Superior temporal gyrus (tissue), 1 donor: ENCODE measurements around the gene IRAK4.

Source experiments
- DNase-seq: peaks from one replicate; pipeline ENCODE4 v3.0.0-alpha.2; 2016; ENCODE audit errors: extremely low spot score

IRAK4 gene

GRCh38 chr12:43766291-43766690, 7.5 kb downstream of the IRAK4 start:
- DNase-seq = no peak

- peak; percentile 52 for DNase-seq
These were observed 17.7 kb downstream of the IRAK4 start for GRCh38 chr12:43776498-43776897.

- no peak for DNase-seq
These were observed 28.3 kb downstream of the IRAK4 start for GRCh38 chr12:43786899-43787693.

DNA sequence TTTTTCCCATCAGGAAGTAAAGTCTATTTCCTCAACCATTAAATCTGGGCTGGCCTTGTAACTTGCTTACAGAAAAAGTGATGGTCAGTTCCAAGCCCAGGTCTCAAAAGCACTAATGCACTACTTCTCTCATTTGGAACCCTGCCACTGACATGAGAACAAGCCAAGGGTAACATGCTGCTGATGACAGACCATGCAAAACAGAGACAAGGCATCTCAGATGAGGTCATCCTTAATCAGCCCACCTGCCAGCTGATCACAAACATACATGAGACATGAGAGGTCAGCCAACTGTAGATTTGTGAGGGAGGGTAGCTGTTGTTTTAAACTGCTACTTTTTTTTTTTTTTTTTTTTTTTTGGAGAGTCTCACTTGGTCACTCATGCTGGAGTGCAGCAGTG, 31.2 kb downstream of the IRAK4 start:
- DNase-seq = no peak

DNA sequence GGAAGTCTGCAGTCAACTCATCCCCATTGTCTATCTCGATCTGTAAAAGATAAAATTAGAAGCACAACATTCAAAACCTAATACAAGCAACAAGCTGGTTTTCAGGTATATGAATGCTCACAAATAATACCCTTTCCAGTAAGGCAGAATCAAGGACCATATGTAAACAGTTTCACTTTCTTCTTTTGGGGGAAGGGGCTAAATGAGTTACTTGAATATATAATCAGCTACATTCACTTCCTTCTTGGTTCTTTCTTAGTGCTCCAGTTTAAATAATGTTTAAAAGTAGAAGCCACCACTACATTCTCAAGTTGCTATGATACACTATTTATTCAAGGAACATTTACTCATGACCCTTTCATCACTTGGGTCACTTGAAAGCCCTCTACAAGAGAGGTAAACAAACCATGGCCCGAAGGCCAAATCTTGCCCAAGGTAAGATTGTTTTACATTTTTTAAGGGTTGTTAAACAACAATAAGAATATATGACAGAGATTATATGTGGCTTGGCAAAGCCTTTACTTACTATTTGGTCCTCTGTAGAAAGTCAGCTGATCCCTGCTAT, 37.0 kb downstream of the IRAK4 start:
- no peak for DNase-seq

- DNase-seq = no peak
These were observed 38.9 kb downstream of the IRAK4 start for GRCh38 chr12:43797561-43798217.

DNA sequence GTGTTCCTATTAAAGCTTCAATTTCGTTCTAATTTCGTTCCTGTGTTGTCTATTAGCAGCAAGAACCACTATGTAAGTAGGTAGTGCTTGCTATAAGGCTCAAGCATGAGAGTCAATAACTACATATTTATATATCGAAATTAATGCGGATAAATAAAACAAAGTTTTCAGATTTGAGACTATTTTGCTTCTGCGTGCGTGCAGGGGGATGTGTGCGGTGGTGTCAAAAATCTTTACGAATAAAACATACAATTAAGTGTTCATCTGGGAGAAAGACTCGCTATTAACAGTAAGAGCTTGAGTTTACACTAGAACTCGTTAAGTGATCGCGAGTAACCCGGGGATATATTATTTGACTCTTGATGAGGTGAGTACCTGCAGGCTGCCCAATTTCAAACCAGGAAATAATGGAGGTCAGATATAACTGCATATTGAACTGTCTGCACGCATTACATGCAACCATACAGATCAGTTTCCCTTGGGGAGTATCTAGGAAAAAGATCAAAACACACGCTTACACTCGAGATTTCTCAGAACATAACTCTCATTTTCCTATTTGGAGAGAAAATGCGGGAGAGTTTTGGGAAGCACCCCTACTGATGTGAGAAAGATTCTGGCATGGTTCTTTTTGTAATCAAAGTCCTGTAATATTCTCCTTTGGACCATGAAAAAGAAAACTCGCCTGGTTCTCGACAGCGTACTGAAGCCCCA, 46.6 kb downstream of the IRAK4 start:
- DNase-seq = no peak

DNA sequence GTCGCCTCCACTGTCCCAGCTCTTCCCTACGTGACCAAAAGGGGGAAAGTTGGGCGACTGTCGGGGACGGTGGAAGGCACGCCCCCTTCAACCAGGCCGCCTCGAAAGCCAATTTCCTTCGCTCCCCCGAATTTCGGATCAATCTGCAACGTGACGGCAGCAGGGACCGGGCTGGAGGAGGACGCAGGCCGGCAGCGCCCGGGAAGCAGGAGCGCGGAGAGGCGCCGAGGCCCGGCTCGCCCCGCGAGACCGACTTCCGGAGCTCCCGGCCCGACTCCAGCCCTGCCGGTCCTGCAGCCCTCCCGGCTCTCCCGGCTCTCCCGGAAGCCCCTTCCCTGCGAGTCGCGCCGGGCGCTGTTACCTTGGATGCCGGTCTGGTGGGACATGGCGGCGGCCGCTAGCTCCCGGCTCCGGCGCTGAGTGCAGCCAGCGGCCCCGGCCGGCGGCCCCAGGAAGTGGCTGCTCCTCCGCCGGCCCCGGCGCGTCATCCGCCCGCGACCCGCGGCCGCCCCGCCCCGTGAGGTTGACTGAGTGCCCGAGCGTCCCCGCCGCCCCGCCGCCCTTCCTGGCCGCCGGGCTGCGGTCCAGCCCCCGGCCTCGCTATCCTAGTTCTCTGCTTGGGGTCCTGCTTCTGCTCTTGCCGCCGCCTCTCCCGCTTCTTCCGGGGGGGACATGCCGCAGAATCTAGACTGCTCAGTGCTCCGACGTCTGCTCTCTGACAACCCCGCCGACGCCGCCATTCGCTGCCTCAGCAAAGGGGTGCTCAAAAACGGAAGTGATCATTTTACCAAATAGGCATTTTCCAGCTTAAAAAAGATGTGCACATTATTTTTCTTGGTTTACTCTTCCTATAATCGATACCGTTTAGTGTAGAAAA, 47.3 kb downstream of the IRAK4 start, which contains the start of gene TWF1:
Gene TWF1, minus strand, starts transcription at position 458 of the 877 bp plus-strand sequence. Its CDS starts 72 bp downstream, at position 386.
- DNase-seq = peak; percentile 81

- DNase-seq = peak; percentile 77
These were observed 48.0 kb downstream of the IRAK4 start for GRCh38 chr12:43806737-43807072.

DNA sequence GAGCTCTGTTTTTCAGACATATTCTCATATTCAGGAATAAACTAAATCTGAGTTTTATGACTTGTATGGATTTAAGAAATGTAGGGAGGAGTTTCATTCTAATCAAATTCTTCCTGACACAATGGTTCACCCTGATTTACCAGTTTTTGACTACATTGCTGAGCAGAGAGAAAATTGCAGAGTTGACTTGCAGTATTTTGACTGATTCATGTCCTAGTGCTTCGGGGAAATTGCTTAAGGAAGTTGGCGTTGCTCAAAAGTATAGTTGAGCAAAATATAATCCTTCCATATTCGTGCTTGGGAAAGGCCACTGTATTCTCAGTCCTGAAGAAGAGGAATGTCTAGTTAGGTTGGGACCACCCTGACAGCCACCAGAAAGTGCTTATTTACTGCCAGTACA, 48.6 kb downstream of the IRAK4 start:
- DNase-seq = peak; percentile 24

DNA sequence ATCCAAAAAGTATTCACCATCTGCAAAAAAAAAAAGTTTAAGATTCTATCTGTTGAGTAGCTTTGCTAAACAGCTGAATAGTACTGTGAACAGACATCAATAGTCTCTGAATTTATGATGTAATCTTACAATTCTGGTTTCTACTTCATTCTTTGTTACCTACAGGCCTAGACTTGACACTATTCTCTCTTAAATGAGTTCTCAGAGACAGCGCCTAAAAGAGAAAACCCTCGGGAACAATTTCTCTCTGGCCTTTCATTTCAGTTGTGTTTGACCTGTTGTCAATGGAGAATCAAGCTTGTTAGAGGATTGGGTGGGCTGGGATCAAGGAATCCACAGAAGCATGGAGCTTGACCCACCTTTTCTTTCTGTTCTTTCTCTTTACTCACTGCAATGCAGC, 53.3 kb downstream of the IRAK4 start:
- no peak for DNase-seq

GRCh38 chr12:43812926-43813325, 54.2 kb downstream of the IRAK4 start:
- DNase-seq = no peak

DNA sequence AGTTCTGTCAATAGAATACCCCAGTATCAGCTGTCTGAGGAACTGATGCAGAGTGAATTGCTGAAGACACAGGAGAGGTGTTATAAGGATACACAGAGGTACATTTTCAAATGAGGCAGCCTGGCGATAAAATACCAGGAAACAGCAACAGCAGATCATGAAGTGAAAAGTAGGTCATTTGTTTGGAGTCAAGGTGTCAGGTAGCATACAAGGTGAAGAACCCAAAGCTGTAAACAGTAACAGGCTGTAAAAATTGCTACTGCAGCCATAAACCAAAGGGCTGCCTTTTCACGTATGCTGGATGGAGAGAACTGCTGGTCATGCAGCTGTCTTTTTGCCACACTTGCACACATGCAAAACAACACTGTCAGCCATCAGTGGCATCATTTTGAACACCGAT, 56.7 kb downstream of the IRAK4 start:
- DNase-seq = no peak

GRCh38 chr12:43816168-43816567, 57.4 kb downstream of the IRAK4 start:
- no peak for DNase-seq

DNA sequence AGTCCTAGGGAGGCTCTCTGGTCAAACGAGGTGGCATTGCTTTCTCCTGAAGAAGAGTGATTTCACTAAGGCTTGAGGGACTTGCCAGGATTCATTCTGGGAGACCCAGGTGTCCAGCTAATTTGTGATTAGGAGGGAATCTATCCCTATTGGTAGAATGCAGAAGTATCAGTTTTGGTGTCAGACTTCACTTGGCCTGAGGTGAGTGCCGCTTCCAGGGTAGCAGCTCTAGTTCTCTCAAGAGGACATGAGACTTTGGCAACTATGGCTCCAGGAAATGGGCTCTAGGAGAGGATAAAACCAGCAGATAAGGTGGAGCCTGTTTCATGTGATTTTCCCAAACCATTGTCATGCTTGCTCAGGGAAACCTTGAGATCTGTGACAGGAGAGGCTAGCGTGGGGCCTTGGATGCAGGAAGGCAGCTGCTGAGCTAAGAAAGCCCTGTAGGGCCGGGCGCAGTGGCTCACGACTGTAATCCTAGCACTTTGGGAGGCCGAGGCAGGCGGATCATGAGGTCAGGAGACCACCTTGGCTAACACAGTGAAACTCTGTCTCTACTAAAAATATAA, 65.5 kb downstream of the IRAK4 start:
- no peak for DNase-seq

- DNase-seq = no peak
These were observed 67.9 kb downstream of the IRAK4 start for GRCh38 chr12:43826681-43827080.

DNA sequence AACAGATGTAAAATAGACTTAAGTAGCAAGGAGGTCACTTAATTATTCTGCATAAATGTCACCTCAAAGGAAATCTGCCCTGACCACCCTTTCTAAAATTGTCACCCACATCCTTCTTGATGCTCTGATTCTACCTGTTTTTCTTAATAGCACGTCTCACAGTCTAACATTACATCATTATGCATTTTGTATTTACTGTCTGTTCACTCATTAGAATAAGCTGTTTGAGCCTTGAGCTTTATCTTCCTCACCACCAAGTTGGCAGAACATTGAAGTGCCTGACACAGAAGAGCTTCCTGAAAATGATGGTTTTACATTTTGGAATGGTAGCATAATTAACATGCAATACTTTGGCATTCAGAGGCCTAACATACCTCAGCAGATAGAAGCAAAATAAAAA, 68.3 kb downstream of the IRAK4 start:
- no peak for DNase-seq

DNA sequence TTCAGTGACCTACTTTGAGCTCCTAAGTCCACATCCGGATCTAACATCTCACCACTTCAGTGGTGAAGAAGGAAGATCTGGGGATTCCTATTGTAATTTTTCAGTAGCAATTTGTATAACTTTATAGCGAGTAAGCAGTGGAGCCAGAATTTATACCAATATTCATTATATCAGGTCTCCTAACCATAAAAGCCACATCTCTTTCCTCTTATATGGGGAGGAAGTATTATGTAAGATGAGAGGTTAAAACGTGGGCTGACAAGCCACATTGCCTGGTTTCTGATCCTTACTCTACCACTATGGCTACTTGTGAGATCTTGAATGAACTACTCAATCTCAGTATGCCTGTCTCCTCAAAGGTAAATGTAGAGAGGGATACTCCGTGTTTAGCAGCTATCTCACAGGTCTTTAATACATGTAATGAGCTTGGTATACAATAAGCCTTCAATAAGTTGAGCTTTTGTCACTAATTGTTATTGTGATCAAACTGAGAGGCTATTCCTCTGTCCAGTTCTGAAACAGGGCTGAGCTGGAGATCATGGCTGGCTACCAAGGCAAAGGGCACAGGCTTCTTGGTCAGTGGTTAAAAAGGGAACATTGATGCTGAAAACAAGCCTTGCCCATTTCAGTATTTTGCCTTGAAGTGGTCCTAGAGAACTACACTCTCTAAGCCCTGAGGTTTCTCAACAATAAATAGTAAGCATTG, 73.9 kb downstream of the IRAK4 start:
- no peak for DNase-seq

DNA sequence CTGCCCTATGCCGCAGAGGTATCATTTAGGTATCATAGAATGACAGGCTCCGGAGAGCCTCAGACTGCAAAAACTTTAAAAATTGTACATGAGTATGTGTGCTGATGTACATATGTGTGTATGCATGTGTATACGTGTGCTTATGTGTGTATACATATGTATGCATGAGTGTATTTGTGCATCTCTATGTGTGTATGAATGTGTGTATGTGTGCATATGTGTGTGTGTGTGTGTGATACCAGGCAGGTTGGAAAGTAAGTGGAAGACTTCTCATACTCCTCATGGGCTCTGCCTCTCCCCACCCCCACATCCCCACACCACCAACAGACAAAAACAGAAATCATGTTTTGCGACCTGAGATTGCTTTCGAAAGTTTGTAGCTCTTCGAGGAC, 76.5 kb downstream of the IRAK4 start:
- no peak for DNase-seq

- DNase-seq = peak; percentile 66
These were observed 77.1 kb downstream of the IRAK4 start, which contains the start of gene TMEM117 for GRCh38 chr12:43835656-43836474. TSS of gene TMEM117 (plus strand) at chr12:43836081.
